Right ventricle myocardium superior (tissue), 1 donor: ENCODE results near the gene SLC35F6. TPM values are rescaled to one million over a fixed set of nuclear protein-coding genes. Genes with fewer than 3 reads are reported as not detected.
A peak's percentile ranks its signal among the peaks of the same experiment; 100 is the strongest.
"Not testable (repeated sequence)": the region's sequence is repeated elsewhere in the genome, so short reads cannot be mapped to it uniquely, and the experiment has no call there.

Source experiments
- ATAC-seq: fragments of 200-7000 bp; cut with Tn5 transposase; one replicate; pipeline ENCODE4 v1.9.1; 2020; ENCODE audit warnings: mild to moderate bottlenecking; ENCODE audit not compliant: poor library complexity
- DNase-seq: peaks from one replicate; pipeline ENCODE4 v3.0.0-alpha.2; 2020
- intact Hi-C: fragments of 100-400 bp; cut with DNase I; formaldehyde crosslinking; loops from one replicate; pipeline ENCODE4 v1.11.2; 2022
- total RNA-seq: library from RNA; stranded (reverse); fragmentation: NEBNext Ultra II Directional; extraction: Animal tissue kit (Norgen Biotek cat#: 25700); gene quantifications from one replicate; pipeline ENCODE4 v1.2.1, GENCODE V29; 2021
- donor health status: DM: no; HTN: yes; CAD: no; lungs with severe emphysema.

SLC35F6 gene
- total RNA-seq, 1 donor from 2014 or later, result 18.3 TPM

DNA sequence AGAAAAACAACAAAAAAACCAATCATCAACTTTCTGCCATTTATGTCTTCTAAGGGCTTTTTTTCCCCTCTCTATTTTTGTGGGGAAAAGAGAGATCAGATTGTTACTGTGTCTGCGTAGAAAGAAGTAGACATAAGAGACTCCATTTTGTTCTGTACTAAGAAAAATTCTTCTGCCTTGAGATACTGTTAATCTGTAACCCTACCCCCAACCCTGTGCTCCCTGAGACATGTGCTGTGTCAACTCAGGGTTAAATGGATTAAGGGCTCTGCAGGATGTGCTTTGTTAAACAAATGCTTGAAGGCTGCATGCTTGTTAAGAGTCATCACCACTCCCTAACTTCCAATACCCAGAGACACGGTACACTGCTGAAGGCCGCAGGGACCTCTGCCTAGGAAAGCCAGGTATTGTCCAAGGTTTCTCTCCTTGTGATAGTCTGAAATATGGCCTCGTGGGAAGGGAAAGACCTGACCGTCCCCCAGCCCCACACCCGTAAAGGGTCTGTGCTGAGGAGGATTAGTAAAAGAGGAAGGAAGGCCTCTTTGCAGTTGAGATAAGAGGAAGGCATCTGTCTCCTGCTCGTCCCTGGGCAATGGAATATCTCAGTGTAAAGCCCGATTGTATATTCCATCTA lies 14.2 kb upstream of the SLC35F6 start:
- DNase-seq, intact Hi-C loops, ATAC-seq: not testable (repeated sequence)

DNA sequence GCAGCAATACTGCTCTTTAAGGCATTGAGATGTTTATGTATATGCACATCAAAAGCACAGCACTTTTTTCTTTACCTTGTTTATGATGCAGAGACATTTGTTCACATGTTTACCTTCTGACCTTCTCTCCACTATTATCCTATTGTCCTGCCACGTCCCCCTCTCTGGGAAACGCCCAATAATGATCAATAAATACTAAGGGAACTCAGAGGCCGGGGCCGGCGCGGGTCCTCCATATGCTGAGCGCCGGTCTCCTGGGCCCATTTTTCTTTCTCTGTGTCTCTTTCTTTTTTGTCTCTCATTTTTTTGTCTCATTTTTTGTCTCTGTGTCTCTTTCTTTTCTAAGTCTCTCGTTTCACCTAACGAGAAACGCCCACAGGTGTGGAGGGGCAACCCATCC lies 13.6 kb upstream of the SLC35F6 start:
- intact Hi-C loops, result not testable (repeated sequence)

DNA sequence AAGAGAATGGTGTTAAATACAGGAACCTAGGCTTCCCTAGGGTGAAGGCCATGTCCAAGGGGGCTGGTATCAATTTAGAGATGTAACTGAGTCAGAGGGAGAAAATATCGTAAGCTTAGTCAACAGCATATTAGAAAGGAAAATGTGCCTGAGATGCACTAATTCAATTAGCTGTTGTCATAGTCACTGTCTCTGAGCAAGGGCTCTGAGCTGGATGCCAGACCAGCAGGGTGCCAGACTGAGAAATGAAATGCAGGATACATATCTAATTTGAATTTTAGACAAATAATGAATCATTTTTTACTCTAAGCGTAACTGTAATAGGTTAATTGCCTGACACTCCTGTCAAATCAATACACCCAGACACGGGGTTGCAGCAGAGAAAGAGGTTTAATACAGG lies 11.4 kb upstream of the SLC35F6 start:
- no peak for ATAC-seq
- intact Hi-C loops, result no loop called here
- DNase-seq, result no peak

More for the DNA sequence above, 13.6 kb upstream of the SLC35F6 start:
- ATAC-seq, DNase-seq: not testable (repeated sequence)

DNA sequence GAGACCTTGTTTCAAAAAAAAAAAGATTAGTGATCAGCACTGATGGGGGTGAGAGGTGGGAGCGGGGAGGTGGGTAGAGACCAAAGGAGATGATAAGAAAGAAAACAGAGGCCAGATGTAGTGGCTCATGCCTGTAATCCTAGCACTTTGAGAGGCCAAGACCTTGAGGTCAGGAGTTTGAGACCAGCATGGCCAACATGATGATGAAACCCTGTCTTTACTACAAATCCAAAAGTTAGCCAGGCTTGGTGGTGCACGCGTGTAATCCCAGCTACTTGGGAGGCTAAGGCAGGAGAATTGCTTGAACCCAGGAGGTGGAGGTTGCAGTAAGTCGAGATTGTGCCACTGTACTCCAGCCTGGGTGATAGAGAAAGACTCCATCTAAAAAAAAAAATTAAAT lies 9.5 kb upstream of the SLC35F6 start:
- ATAC-seq (no peak), DNase-seq (no peak)
- intact Hi-C loops, result no loop called here

DNA sequence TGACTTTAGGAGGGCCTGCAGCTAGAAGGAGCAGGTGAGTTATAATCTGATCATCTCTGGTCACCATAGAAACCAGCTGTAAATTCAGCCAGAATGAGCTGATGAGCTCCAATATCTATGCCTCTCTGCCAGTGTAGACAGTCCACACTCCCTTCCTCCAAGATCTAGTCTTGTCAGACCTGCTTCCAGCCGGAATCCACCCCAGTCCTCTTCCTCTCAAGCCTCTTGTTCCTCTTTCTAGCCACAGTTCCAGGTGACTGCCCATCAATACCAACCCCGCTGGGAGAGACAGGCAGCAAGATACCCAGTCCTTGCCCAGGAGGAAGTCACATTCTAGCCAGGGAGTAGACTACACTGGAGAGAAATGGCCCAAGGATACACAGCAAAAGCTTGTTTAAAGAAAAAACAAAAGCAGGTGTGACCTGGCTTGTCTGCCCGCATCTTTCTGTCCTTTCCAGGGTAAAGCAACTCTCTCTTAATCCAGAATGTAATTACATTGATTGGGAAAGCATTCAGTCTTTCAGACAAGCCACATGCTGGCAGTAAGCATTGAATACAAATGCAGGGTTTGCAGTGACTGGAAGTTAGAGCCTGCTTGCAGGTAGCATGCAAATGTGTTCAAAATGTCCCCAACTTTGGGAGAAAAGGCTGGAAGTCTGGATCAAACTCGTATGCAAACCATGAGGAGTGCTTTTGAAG lies 9.0 kb upstream of the SLC35F6 start:
- intact Hi-C loops, result no loop called here
- DNase-seq (no peak), ATAC-seq (no peak)

DNA sequence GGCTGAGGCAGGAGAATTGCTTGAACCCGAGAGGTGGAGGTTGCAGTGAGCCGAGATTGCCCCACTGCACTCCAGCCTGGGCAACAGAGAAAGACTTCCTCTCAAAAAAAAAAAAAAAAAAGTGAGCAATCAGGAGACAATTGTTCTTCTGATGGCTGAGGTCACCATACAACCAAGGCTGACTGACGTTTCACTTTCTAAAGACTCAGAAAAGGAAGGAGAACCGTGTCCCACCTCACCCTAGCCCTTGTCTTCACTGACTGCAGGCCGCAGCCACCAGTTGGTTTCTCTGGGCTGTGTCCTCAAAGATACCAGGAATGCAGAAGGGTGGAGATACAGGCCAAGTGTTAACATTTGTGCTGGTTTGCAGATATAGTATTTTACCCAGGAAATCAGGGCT lies 7.7 kb upstream of the SLC35F6 start:
- no peak for DNase-seq
- ATAC-seq, result no peak
- intact Hi-C loops, result no loop called here

DNA sequence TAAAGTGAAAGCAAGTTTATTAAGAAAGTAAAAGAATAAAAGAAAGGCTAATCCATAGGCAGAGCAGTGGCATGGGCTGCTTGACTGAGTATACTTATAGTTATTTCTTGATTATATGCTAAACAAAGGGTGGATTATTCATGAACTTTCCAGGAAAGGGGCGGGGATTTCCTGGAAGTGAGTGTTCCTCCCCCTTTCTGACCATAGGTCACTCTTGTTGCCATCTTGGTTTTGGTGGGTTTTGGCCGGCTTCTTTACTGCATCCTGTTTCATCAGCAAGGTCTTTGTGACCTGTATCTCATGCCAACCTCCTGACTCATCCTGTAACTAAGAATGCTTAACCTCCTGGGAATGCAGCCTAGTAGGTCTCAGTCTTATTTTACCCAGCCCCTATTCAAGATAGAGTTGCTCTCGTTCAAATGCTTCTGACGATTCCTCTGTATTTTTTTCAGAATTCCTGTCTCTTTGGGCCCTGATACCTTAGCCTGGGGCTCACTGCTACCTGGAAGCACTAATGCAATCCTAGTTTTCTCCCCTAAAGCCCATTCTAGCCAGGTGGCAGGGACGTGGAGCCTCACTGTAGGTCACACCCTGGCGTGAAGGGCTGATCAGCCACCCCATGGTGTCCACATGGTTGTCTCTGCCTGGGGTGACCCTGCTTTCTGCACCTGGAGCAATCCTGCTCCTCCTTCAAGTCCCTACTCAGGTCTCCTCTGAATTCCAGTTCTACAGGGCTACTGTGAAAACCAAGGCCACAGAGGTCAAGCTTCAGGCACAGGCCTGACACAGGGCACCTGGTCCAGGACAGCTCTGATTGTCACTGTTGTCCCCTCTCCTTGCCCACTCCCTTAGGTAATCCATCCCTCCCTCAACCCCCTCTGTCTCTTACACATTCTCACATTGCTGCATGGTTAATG lies 6.0 kb upstream of the SLC35F6 start:
- DNase-seq, result peak; percentile 10
- intact Hi-C loops, result no loop called here
- peak; percentile 49 for ATAC-seq

DNA sequence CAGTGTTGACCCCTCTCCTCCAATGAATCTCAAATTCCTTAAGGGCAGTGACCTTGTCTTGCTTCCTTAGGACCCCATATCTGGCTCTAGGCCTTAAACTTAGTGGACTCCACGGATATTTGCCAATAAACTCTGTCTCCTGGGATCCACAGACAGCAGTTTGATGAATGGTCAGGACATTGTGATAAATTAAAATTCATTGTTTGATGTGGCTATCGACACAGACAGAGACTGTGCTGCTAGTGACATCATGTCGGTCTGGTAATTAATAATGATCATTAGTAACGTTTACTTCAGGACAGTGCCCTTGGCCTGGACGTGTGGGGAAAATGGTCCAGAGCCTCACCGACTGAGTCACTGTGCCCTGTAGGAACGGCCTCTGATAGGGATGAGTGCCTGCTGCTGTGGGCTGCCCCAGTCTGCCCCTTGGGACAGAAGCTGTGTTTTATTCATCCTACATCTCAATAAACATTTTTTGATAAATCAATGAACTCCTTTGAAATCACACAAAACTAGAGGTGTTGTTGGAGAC lies 5.2 kb upstream of the SLC35F6 start:
- ATAC-seq (no peak), DNase-seq (peak; percentile 3)
- intact Hi-C loops, result no loop called here

DNA sequence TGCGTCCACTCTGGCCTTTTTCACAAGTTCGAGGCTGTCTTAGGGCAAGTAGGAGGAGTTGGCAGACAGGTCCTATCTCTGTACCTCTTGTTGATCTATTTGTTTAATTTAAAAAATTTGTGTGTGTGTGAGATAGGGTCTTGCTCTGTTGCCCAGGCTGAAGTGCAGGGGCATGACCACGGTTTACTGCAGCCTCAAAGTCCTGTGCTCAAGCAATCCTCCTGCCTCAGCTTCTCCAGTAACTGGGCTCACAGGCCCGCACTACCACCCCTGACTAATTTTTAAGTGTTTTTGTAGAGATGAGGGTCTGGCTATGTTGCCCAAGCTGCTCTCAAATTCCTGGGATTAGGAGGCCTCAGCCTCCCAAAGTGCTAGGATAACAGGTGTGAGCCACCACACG lies 4.2 kb upstream of the SLC35F6 start:
- no peak for ATAC-seq
- no peak for DNase-seq
- intact Hi-C loops, result no loop called here

DNA sequence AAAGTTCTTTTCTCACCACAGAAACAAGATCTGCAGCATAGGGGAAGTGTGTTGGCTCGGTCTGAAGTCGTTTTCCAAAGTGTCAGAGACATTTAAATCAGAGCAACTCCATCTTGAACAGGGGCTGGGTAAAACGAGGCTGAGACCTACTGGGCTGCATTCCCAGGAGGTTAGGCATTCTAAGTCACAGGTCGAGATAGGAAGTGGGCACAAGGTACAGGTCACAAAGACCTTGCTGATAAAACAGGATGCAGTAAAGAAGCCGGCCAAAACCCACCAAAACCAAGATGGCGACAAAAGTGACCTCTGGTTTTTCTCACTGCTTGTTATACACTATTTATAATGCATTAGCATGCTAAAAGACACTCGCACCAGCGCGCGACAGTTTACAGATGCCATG lies 3.1 kb upstream of the SLC35F6 start:
- peak; percentile 16 for DNase-seq
- ATAC-seq, intact Hi-C loops: not testable (repeated sequence)

DNA sequence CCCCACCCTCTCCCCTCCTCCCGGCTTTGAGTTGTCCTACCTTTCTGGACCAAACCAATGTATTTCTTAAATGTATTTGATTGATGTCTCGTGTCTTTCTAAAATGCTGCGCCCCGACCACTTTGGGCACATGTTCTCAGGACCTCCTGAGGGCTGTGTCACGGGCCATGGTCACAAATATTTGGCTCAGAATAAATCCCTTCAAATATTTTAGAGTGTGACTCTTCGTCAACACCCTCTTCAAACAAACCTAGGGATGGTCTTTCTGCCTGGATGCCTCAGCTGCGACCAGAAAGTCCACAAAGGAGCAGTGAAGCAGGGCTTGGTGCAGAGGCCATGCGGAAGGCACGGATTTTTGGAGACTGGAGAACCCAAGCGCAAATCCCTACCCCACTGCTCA lies 1.1 kb upstream of the SLC35F6 start:
- ATAC-seq (no peak), DNase-seq (peak; percentile 21)
- intact Hi-C loops, result no loop called here

DNA sequence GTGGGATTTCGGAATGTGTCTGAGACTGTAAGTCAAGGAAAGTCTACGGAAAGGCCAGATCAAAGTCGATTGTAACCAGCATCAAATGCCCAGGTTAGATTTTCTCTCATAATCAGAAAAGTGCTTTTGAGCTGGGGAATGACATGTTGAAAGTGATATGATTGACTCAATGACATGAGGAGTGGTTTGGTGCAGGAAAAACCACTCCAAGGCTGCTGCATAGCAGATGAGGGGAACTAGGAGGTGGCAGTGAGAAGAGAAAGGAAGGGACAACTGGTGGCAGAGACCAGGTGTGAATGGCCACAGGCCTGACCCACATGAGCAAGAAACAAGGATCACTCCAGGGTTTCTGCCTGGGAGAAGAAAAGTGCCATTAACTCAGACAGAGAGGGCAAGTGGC lies 822 bp downstream of the SLC35F6 start:
- ATAC-seq, result no peak
- no peak for DNase-seq
- intact Hi-C loops, result no loop called here

DNA sequence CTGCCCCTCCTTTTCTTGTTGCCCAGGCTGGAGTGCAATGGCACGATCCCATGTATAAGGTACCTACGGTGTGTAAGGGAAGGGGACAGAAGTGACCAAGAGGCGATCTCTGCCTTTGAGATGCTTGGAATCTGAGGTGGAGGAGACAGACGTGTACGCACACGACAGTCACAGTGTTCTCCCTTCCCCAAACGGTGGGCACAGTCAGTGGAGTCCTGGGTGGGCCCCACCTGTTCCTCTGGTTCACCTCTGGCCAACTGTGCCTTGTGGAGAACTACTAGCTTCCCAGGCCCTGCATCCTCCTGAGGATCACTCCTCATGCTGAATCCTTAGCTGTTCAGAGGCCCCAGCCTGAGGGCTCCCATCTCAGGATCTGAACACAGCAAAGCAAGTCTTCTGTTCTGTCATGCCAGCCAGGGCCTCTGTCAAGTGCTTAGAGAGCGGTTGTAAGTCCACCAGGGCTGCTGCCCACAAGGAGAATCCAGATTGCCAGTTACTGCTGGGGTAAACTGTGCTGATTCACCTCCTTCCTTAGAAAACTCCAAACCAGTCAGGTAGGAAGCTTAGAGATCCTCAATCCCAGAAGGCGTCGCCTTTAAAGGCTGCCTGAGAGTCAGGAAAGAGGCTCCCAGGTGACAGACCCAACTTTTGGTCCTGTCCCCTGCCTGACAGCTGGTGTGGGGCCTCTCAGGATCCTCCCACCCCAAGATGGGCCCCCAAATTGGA lies 1.6 kb downstream of the SLC35F6 start:
- ATAC-seq (no peak), DNase-seq (peak; percentile 36)
- intact Hi-C loops, result no loop called here

DNA sequence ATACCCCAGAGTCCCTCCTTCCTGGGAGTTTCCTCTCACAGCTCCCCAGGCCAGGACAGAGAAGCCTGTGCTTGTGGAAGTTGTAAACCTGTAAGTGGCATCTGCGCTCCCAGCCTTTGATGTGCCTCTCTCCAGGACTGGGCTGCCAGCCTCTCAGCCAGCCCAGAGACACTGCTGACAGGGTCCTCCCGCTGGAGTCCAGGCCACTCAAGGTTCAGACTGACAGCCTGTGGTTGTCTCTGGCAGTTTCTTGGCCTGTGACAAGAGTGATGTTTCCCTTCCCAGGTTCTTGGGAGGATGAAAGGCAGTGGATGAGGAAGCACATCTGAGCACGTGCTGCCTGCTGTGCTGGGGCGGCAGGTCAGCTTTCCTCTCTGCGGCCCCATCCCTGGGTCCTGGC lies 3.0 kb downstream of the SLC35F6 start:
- ATAC-seq (no peak), DNase-seq (no peak)
- intact Hi-C loops, result no loop called here

DNA sequence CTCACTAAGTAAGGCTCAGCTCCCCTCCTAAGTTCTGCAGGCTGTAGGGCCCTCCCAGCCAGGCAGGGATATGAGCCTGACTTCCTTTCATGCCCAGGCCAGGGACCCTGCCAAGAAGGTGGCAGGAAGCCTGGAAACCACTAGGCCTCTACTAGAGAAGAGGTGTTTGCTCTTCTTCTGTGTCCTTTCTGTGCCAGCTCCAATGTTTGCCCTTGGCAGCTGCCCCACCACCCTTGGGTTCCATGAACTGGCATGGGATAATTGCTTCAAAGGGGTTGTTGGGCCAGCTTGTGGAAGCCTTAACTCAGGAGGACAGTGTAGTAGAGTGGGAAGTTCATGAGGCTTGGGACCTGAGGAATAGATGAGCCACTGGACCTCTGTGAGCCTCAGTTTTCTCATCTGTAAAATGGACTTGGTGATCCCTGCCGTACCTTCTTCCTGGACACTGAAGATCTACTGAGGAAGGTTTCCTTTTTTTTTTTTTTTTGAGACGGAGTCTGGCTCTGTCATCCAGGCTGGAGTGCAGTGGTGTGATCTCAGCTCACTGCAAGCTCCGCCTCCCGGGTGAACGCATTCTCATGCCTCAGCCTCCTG lies 3.9 kb downstream of the SLC35F6 start:
- no peak for ATAC-seq
- intact Hi-C loops, result no loop called here
- no peak for DNase-seq

DNA sequence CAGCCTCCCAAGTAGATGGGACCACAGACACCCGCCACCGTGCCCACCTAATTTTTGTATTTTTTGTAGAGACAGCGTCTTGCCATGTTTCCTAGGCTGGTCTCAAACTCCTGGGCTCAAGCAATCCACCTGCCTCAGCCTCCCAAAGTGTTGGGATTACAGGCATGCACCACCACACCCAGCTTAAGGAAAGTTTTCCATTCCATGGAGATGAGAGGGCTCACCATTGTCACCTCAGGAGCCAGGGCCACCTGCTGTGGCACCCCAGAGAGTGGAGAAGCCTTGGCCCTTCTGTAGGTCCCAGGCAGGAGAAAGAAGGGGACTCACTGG lies 4.6 kb downstream of the SLC35F6 start:
- ATAC-seq, result no peak
- intact Hi-C loops, result no loop called here
- no peak for DNase-seq

DNA sequence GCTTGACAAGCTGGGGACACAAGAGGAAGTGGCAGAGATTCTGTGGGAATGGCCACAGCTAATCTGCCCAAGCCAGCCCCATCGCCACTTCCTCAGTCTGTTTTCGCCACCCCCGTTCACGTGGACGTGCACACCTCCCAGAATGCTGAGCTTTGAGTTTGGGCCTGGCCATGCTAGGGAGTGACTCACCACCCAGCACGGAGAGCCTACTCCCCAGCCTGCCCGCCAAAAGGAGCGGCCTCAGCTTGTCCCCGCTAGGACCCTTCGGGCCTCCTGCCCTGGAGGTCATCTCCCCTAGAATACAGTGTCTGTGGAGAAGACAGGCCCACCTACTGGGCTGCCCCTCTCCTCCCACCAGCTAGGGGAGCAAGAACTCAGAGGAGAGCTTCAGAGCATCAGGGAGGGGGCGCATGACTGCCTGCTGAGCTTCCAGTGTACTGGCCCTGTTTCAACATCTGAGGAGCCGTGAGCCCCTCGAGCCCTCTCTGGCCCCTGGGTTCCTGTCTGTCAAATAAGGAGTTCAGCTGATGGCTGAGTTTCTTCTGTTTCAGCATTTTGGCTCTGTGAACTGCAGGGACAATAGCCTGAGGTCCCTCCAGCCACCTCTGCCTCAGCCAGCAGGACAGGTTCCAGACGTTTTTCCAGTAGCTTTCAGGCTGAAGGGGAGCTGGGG lies 5.1 kb downstream of the SLC35F6 start:
- peak; percentile 32 for ATAC-seq
- DNase-seq, result peak; percentile 88
- intact Hi-C loops, result no loop called here

DNA sequence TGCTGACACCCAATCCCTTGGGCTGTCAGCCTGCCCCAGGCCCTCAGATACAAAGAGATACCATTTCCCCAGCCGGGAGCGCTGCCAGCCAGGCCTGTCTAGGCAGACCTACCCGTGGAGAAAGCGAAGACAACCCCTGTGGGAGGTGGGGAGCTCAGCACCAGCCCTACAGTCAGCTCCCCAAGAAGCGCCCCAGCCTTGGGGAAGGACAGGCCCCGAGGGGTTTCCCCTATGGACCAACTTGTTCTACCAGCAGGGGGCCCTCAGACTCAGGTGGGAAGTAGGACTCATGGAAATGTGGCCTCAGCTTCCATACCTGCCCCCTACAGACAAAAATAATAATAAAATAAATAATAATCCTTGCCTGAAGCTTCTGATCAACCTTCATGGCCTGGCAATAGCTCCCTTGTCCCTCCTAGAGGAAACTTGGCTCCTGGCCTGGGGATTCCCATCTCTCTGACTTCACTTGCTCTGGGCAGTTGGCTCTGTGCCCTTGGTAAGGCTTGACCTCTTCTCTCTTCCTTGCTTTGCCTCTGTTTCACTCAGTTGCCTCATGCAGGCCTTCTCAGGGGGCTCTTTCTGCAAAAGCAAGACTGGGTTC lies 7.0 kb downstream of the SLC35F6 start:
- ATAC-seq, result peak; percentile 62
- intact Hi-C loops, result no loop called here

More for the DNA sequence above, 7.0 kb downstream of the SLC35F6 start:
- DNase-seq, result peak; percentile 87
